Mesenteric fat pad (tissue), 1 donor: ENCODE measurements around the gene HMGB2. TPM values are rescaled to one million over a fixed set of nuclear protein-coding genes. Genes with fewer than 3 reads are reported as not detected.

ENCODE experiments used
- DNase-seq: peaks from one replicate; pipeline ENCODE4 v3.0.0-alpha.2; 2020; ENCODE audit warnings: low spot score
- total RNA-seq: library from RNA; stranded (reverse); fragmentation: NEBNext Ultra II Directional; extraction: Animal tissue kit (Norgen Biotek cat#: 25700); gene quantifications from one replicate; pipeline ENCODE4 v1.2.1, GENCODE V29; 2021
- donor health status: DM: yes; HTN: yes; CAD: no.

Gene HMGB2
- total RNA-seq, 1 donor from 2014 or later = 41.4 TPM

DNA sequence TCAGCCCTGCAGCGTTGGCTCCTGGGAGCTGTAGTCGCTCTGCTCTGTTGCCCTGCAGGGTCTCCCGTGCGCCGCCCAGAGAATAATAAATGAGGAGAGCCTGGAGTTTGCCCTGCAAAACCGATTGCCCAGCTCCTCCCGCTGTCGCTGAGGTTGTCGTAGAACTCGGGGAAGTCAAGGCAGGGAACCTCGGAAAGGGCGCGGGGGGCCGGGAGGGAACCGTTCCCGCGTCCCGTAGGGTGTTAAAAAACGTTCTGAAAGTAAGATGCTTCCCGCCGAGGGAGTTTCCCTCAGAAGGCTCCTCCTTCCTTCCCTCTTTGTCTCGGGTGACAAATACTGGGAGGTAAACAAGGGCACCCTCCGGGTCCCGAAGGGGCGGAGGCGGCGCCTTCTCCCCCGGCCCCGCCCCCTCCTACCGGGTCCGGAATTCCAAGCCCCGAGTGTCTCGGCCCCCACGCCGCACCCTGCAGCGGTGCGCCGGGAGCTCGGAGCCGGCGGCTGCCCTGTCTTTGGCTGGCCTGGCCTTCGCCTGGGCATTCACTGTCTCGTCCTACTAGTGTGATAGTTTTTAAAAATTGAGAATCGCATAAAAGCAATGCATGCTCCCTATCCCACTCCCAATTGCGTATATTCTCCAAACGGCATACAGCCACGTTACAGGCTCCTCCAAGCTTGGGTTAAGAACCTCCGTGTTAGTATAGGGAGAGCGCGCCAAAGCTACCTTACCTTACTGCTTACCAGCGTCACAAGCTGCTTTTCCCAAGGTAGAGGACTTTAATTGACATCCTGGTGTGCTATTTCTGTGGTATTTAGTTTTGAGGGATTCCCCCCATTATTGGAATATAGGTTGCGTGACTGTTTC is 964 bp upstream of the HMGB2 start:
- DNase-seq = no peak

DNA sequence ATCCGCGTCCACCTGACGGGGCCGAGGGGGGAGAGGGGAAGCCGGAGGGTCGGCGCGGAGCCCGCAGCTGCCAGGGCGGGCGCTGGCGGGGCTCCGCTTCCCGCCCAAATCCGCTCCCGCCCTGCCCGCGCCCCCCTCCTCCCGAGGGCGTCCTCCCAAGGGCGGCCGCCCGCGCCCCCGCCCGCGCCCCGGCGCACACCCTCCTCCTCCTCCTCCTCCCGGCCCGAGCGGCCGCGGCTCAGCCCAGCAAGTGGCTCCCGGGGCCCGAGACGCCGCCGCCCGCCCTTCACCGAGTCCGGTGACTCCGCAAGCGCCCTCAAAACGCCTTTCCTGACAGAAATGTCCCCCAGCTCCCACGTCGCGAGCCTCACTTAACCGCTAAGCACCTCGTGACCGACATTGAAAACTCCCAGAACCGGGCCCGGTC is 487 bp downstream of the HMGB2 start:
- peak; percentile 89 for DNase-seq

DNA sequence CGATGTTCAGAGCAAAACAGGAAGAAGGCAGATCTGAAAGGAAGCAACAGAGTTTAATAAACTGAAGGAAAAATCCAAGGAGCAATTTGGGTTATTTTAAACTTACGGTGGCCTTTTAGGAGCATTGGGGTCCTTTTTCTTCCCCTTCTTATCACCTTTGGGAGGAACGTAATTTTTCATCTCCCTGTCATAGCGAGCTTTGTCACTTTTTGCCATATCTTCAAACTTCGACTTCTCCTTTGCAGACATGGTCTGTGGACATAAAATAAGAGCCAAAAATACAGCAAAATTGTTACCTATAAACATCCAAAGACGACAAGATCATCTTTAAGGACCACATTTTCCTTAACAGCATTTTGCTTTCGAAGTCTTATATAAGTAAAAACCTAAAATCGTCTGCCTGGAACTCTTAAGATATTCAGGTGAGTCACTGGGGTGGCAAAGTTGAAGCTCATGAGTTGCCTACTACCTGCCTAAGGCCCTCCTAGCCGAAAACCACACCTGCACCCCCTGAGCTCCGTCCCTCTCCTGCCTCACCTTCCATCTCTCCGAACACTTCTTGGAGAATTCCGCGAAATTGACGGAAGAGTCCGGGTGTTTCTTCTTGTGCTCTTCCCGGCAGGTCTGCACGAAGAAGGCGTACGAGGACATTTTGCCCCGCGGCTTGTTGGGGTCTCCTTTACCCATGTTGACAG is 1.0 kb downstream of the HMGB2 start:
- no peak for DNase-seq

DNA sequence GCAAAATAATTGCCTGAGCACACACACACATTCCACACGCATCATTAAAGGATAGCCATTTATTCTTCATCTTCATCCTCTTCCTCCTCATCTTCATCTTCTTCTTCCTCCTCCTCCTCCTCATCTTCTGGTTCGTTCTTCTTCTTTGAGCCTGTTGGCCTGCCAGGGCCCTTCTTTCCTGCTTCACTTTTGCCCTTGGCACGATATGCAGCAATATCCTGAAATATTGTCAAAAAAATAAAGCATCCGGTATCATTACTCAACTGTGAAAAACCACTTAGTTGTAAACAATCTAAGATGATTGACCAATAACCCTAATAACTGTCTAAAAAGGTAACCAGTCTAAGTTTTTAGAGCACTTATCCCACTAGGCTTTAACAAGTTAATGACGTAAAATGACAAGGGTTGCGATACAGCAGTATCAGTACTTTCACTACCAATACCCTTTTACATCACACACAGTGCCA is 2.1 kb downstream of the HMGB2 start:
- DNase-seq = no peak

DNA sequence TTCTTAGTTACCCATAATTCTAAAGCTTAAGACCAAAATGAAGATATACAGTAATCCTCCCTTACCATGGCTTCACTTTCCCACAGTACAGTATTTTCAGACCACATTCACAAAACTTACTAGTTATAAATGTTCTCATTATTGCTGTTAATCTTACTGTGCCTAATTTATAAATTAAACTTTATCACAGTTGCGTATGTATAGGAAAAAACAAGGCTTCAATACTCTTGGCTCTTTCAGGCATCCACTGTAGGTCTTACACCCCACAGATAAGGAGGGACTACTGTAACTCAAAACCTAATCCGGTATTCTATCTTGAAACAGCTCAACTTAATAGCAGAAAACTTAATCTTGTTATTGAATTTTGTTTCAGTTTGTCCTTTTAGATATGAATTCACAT is 3.6 kb downstream of the HMGB2 start:
- no peak for DNase-seq

DNA sequence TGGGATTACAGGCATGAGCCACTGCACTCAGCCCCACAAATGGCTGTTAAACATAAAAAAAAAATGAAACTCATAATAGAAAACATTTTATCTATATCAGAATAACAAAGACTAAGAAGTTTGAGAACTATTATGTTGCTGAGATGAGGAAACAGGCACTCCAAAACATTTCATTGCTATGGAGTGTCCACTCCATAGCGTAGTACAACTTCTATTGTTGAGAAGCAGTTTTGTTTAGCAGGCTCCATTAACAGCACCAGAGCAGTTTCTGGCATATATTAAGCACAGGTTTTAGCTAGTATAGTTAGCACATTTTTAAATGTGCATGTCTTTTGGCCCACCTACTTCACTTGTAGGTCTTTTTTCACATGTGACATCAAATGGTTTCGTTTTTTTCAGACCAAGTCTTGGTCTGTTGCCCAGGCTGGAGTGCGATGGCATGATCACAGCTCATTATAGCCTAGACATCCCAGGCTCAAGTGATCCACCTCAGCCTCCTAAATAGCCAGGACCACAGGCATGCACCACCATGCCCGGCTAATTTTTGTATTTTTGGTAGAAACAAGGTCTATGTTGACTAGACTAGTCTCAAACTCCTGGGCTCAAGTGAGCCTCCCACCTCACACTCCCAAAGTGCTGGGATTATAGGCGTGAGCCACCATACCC is 5.8 kb downstream of the HMGB2 start:
- DNase-seq = no peak

DNA sequence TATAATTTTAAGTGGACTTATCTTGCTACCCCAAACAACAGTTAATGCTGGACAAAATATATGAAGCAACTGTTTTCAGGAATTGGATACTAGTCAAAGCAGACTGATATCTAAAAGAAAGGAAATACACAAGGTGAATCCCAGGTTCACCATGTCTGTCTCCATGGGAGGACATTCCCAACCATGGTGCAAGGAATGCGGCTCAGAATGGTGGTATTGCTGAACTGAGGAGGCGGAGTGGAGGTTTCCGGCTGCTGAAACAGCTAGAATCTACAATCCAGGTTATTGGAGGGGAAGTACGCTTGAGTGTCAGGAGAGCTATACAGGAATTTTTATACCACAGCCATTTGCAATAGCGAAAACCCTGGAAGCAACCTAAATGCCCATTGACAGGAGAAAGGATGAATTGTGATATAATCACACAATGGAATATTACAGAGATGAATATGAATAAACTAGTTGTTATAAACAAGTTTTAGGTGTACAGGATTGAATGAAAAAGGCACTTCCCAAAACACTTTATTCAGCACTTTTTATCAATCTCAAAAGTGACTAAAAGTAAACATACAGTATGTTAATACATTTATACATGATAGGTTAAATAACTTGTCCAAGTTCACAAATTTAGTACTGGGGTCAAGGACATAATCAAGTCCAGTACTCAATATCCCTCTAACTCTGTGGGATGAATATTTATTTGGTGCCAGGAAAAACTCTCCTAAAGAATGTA is 9.0 kb downstream of the HMGB2 start:
- DNase-seq = no peak

DNA sequence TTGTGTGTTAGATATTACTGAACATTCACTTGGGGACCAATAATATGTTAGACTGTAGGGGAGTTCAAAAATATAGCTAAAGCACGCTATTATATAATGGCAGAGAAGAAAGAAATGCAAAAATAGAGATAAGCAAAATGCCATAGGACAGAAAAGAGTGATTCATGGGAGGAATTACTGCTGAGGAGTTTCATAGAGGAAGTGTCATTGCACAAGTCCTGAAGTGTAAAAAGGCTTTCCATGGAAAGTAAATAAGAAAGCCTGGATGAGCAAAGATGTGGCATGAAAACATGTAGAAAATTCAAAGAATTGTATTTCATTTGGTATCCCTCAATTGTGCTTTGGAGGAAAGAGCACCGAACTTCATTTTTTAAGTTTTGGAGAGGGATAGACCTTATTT is 14.5 kb downstream of the HMGB2 start:
- DNase-seq = no peak

DNA sequence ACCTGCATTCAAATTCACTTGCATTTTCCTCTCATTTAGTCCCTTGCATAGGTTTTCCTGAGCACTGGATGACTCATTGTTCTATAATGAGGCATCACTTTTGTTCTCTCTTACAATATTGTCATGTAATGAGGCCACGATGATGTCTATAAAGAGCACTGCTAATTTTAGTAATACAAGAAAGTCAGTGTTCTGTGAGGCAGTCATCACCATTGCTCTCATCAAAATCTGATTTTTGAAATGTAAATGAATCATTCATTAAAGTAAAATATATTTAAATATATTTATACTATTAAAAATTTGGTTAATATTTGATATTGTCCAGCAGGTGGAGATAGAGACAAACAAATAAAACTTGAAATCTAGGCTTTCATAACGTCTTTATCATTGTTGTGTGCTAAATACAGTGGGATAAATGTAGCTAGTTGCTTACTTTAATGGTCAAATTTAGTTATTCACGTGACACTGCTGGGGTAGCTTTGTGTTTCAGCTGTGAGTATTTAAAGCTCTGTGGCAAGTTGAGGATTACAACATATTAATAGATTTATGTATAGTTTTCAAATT is 15.4 kb downstream of the HMGB2 start:
- DNase-seq = no peak

DNA sequence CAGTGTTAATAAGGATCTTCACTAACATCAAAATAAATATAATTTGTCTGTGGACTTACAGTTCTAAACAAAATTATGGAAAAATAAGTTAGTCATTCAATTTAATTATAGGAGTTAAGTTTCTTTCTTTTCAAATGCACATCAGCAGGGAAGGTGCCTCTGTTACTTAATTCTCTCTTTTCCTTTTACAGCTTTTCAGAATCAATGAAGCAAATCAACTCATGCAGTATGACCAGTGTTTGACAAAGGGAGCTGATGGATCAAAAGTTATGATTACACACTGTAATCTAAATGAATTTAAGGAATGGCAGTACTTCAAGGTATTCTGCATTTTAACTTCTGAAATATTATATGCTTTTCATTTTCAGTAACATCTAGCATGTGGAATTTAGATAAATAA is 15.9 kb downstream of the HMGB2 start:
- no peak for DNase-seq

DNA sequence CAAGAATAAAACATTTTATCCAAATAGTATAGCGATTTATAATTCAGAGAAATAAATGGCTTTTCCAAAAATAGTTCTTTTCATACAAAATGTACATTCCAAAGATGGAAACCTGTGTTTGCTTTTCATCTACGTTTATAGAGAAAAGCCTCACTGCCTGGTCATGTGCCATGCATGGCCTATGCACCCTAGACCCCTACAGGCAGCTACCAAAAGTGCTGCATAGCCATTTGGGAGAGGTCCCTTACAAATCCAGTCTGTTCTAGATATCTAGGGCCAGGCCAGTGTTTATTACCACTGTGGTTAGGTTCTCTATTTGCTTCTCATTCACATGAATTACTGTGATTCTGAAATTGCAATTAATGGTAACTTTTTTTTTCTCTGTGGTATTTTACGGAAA is 17.2 kb downstream of the HMGB2 start:
- no peak for DNase-seq

DNA sequence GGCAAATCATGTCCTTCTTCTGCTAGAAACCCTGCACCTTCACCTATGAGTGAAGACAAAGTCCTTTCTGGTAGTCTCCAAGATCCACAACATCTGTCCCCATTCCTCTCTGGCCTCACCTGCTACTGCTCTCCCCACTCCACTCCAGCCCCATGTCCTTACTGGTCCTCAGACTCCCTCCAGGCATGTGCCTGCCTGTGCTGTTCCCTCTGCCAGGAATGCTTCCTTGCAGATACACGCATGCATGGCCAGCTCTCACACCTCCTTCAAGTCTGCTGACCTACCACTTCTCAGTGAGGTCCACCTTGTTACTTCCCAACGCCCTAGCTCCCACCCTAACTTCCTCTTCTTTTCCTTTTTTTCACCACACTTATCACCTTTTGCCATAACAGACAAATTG is 18.1 kb downstream of the HMGB2 start:
- no peak for DNase-seq

DNA sequence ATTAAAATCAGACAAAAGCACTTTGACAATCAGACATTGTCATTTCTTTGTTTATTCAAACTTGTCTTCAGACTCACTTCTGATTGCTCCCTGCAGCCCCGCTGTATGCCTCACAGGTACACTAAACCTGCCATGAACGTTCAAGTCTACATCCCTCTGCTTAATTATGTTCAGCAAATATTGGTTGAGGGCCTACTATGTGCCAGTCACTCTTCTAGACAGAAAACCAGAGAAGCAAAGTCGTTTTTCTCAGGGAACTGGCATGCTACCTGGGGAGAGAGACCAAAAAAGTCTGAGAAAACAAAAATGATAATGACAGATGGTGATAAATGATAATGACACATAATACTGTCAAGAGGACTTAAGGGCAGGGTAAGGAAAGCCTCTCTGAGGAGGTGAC is 19.4 kb downstream of the HMGB2 start:
- DNase-seq = no peak

DNA sequence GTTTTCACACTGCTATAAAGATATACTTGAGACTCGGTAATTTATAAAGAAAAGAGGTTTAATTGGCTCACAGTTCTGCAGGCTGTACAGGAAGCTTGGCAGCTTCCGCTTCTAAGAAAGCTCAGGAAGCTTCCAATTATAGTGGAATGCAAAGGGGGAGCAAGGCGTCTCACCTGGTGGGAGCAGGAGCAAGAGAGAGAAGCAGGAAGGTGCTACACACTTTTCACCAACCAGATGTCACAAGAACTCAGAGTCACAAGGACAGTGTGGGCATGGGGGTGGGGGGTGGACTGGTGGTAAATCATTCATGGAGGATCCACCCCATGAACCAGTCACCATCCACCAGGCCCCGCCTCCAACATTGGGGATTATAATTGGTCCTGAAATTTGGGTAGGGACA is 22.8 kb downstream of the HMGB2 start:
- DNase-seq = no peak

DNA sequence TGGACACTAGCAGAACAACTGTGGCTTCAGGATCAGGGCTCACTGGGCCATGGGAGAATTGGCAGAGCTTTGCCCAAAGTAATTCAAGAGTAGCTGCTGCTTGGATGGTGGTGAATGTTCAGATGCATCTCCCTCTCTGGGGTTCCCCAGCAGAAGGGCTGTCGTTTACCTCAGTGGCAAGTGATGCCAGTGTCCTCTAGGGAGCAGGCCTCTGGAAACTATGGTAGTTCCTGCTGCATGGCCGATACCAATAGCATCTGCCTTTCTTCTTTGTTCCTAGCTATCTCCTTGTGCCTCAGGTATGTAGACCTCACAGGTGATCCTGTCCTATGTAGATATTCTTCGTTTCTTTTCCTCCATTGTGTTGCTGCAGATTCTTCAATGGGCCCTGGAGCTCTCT is 26.4 kb downstream of the HMGB2 start:
- DNase-seq = no peak

DNA sequence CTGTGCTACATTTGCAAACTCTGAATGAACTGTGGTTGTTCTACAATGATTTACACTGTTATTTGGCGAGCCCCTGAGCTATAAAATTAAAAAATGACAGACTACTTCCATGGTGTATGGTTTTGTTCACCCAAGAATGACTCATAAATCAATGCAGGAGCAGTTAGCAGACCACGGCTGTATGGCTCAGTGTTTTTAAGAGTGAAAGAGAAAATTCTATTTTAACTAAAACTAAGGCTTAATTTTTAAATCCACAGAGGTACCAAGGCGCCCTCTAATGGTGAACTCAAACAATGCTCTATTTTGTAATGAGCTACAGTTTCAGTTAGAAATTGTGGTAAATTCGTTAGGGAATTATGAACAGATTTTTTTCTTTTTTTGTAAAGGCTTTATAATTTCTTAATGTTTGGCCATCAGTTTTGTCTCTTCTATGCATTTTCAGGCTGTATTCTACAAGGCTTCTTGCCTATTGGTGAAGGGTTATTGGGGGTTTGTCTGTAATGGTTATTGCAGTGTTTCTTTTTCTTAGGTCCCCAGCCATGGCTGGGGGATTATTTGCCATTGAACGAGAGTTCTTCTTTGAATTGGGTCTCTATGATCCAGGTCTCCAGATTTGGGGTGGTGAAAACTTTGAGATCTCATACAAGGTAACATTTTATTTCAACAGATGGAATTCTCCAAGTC is 32.5 kb downstream of the HMGB2 start:
- DNase-seq = no peak

DNA sequence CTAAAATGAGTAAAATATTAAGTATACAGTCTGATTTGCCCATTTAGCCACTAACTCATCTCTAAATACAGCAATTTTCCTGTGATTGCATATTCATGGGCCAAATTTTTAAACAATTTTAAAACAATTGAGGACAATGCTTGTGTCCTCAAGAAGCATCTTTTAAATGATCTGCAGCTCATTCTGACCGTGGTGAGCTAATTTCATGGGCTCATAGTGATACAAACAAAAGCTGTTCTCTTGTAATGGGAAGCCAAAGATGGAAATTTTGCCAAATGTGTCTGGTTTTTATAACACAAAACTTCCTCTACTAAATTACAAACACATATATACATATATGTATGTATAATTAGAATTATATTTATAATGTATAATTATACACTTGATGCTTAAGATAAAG is 39.7 kb downstream of the HMGB2 start:
- no peak for DNase-seq

DNA sequence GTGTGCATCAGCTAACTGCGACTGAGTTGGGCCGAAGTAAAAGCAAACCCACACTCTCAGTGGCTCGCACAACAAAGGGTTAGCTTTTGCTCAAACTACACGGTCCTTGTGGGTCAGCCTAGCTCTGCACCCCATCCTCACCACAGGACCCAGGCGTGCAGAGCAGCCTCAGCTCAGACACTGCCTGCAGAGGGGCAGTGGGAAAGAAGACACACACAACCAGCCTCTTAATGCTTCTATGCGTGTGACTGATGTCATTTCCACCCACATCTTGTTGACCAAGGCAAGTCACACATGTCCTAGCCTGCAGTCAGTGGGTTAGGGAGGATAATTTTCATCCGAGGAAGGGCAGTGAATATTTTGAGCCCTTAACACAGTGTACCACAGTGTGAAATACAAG is 40.5 kb downstream of the HMGB2 start:
- no peak for DNase-seq

DNA sequence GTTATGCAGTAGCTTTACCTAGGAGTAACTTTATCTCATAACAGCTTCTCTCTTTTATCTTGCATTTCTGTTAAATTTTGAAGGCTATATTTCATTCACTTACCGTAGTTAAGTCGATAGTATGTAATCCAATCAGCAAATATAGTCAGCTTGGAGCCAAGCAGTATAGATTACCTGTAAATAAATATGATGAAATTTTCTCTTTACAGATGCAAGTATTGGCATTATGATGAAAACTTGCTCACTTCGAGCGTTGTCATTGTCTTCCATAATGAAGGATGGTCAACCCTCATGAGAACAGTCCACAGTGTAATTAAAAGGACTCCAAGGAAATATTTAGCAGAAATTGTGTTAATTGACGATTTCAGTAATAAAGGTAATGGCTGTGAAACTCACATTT is 42.3 kb downstream of the HMGB2 start:
- no peak for DNase-seq

DNA sequence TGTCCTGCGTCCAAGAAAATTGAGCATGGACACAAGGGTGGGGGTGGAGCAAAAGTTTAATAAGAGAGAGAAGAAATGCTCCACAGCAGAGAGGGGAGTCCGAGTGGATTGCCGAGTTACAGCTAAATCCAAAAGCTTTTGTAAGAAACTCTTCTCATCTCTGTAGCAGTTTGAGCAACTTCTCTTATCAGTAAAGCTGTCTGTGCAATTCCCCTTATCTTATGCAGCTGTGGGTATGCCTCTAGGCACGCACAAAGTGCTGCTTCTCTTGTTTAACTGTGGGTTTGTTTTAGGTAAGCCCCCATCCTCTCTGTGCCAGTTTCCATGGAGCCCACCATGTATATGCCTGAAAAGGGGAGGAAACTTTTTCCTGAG is 44.8 kb downstream of the HMGB2 start:
- no peak for DNase-seq
